HG02588 (cell line): ENCODE results near the gene INSRR.

Experiments used
- ATAC-seq: cut with Tn5 transposase; IDR thresholded peaks from one replicate; pipeline ENCODE4 v1.9.1; 2021; ENCODE audit warnings: mild to moderate bottlenecking, moderate library complexity; ENCODE audit not compliant: unreplicated experiment

Gene INSRR

DNA sequence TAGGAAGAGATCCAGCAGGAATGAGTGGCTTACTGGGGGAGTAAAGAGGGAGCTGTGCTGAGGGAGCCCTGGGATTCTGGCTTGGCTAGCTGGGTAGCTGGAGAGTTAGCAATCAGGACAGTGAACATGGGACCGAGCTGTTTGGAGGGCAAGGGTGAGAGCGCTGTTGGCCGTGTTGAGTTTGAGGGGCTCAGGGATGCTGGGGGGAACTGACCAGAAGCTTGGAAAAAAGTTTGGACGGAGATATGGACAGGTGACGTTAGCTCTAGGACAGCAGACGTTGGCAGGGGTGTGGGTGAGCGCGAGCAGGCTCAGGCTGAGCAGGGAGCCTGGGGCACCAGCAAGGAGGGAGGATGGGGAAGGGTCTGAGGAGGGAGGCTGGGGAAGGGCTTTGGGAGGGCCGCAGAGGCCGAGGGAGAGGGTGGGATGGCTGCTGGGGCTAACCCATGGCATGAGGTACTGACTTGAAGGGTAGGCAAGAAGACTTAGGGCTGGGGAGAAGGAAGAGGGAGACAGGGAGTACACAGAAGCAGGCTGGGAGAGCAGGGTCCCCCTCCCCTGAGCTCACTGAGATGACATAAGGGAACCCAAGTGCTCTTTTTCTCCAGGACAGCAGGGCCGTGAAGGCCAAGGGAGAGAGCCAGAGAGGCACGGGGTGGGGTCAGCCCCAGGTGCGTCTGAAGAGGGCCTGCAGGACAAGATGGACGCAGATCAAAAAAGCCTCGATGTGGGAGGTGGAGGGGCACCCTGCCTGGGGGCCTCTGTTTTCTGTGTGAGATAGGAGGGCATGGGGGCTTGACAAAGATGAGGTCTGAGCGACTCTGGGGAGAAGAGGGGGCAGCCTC is 50.5 kb downstream of the INSRR start:
- no peak for ATAC-seq

DNA sequence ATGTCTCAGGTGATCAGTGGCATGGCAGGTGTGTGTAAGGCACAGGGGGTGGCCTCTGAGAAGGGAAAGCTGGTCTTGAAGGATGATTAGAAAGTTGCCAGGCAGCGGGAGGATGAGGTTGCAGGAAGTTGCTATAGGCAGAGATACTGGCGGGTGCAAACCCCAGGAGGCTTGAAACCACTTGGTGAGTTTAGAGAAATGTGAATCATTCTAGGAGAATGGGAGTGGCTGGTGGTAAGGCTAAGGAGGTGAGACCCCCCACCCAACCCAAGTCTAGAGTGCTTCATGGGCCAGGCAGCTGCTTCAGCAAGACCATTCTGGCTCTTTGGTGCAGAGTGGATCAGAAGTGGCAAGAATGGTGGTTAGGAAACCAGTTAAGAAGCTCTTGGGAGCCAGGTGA is 51.3 kb downstream of the INSRR start:
- no peak for ATAC-seq

DNA sequence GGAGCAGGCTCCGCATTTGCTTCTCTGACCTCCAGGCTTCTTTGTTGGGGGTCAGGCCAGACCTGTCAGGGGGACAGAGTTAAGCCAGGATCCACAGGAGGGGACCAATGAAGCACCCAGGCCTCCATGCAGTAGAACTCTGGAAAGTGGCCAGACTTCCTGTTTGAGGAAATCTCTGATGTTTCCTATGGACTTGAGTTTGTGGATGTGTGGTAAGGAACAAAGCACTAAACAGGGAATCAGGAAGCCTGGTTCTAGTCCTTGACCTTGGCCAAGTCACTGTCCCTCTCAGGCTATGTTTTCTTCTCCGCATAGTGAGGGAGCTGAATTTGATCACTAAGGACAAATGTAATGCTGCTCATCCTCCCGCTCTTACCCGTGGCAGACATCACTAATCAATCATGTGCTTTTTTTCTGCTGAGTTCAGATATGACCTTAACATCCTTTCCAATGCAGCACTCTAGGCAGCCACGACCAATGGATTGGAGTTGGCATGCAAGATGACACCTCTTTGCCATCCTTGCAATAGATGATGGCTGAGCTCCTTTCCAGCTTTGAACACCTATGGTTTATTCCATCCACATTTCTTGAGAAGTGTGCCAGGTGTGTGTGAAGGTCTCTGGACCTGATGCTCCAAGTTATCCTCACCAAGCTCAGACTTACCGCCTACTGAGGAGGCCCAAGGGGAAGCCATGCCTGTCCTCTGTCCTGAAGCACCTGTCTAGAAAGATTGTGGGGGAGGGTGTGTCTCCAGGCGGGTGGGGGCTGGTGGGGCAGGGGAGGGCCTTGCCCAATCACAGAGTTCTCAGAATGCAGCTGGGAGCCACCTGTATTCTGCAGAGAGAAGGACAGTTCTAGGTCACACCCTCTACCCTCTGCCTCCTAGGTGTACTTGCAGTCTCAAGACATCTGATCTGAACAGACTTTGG is 52.1 kb downstream of the INSRR start:
- no peak for ATAC-seq

DNA sequence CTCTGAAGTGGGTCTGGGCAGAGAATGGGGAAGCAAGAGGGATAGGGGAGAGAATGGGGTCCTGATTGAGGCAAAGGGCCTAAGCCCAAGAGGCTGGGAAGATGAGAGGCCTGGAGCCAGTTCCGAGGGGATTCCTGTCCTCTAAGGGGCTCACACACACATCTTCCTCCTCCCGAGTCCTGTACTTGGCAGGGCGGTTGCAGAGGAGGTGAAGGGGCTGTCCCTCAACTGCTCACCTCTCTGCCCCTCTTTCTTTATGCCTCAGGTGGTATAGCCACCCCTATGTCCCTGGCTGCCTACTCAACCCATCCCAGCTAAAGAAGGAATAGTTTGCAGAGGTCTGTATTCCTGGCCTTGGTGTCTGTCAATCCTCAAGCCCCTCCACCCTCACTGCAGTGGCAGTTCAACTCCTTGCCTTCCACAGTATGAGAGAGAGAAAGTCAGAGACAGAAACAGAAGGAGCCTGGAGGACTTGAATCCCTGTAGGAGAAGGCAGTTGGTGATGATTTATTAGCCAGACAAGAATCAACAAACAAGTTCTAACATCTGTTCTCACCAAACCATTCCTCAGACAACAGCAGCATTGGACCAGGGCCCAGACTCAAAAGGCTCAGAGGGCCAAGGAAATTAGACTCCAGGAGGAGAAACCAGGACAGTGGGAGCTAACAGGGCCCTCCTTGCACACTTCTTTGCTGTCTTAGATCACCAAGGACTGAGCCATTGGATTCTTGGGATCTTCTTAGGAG is 53.0 kb downstream of the INSRR start:
- ATAC-seq, result no peak

DNA sequence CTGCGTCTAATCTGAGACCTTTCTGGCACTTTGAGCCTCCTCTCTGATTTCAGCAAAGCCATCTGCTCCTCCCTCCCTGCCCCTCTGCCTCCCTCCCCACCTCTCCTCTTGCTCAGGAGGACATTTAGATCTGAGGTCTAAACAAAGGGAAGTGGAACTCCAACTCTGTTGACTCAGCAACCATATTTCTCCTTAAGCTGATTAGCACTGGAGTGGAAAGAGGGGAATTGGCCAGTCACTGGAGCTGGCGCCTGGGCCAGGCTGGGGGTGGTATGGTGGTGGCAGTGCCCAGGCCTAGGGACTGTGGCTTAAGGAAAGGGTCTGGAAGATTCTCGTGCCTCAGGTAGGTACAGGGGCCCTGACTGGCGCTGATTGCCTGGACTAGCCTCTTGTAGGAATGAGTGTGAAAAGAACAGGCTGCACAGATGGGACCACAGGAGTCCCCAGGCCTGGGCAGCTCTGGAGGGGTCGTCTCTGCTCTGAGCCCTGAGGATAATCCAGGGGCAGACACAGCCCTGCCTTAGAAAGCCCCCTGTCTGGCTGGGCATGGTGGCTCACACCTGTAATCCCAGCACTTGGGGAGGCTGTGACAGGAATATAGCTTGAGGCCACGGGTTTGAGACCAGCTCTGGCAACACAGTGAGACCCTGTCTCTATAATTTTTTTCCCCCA is 54.2 kb downstream of the INSRR start:
- no peak for ATAC-seq

DNA sequence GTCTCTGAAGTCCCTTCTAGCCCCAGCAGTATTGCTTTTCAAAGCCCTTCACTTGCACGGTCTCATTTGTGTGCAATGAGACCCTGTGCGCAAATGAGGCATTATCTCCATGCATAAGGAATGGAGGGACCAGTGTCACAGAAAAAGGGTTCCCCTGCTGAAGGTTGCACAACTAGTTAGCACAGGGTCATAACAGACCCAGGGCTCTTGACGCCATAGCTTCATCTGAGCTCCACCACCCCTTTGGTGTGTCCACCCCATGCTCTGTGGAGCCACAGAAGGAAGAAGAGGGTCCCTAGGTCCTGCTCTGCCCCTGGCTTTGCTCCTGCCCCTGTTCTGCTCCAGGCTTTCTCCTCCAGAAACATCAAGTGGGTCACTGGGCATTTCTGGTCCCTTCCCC is 54.9 kb downstream of the INSRR start:
- no peak for ATAC-seq

DNA sequence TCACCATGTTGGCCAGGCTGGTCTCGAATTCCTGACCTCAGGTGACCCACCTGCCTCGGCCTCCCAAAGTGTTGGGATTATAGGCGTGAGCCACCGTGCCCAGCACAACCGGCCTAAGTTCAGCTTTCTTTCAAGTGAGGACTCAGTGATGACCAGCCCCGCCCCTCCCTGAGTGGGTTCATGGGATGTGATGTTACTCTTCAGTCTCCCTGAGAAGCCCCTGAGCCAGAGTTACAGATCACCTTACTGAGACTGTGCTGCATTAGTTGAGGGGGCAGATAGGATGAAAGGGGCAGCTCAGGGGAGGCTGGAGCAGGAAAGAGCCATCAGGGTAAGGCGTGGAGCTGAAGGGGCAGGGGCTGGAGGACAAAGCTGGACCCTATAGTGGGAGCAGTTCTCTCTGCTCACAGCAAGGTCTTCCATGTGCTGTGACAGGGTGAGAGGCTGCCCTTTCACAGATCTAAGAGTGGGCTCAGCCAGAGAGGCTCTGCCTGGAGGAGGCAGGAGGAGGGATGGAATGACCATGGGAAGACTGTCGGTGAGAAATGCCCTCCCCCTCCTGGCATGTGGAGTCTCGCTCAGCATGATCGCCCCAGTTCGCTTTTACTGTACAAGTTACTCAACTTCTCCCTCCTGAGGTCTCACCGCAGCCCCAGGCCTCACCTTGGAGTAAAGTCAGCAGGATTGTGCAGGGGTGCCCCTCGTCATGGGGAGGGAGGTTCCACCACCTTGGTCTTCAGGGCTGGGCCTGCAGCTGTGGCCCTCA is 55.6 kb downstream of the INSRR start:
- ATAC-seq, result no peak

DNA sequence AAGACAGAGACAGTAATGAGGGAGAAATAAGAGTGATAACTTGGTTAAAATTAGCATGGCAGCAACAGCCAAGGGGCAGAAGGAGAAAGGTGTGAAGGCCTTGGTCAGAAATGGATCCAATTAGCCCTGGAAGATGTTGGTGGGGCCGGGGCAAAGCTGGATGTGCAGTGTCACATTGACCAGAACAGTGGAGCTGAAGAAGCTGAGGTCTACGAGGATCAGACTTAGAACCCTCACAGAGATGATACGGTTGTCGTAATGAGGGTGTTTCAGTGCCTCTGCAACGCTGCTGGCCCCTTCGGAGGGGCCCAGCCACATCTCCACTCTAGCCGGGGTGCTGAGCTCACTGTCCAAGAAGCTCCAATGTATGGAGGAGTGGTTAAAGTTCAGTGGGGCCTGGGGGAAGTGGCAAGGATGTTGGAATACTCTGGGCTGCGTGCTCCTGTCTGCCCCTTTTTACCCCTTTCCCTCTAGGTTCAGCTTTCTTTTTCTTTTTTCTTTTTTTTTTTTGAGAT is 56.4 kb downstream of the INSRR start:
- ATAC-seq, result no peak

DNA sequence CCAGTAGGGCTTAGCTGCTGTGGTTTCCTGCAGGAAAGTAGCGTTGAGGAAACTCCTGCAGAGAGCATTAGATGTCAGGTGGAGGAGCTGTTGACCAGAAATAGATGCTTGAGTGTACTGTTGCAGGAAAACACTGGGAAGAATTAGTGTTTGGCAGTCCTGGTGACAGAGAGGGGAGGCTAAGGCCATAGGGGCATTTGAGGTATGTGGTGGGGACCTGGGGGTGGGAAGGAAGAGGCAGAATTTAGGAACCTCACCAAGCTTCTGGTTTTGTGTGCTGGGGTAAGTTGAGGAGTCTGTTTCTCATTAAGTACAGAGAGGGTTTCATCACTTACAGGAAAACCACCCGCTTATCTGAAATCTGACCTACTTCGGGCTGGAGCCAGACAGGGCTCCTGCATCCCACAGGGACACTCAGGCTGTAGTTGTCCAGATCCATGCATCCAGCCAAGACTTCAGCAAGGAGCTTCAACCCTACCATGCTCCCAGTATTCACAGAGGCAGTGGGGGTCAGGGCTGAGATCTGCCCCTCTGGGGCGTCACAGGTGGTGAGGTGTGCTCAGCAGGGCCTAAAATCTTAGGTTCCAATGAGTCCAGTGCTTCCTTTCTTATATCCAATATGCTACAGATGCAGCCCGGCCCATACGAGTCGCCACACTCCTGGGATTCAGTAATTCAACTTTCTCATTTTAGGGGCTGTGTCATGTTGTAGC is 57.4 kb downstream of the INSRR start:
- no peak for ATAC-seq

DNA sequence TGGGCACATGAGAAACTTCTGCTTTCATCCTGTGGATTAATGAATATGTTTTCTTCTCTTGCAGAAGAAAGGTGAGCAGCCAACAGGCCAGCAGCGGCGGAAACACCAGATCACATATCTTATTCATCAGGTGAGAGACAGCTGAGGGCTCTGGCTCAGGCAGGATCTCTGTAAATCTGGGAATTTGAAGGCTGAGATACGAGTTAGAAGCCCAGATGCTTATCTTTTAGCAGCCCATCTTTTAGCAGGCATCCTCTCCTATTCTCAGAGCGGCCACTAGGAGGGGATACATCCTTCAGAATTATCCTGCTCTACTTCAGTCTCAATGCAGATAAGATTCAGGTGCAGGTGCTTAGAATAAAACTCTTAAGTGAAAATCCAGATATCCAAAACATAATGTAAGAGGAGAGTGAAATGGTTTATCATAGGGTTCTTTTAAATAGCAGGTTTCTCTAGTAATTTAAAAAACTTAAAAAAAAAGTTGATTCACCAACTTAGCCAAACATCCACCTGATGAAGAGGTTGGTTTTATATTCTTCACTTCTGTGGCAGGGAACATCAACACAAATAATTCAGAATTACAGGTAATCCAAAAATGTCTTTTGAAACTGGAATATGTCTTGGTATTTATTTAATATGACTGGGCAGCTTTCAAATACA is 61.6 kb downstream of the INSRR start:
- no peak for ATAC-seq

DNA sequence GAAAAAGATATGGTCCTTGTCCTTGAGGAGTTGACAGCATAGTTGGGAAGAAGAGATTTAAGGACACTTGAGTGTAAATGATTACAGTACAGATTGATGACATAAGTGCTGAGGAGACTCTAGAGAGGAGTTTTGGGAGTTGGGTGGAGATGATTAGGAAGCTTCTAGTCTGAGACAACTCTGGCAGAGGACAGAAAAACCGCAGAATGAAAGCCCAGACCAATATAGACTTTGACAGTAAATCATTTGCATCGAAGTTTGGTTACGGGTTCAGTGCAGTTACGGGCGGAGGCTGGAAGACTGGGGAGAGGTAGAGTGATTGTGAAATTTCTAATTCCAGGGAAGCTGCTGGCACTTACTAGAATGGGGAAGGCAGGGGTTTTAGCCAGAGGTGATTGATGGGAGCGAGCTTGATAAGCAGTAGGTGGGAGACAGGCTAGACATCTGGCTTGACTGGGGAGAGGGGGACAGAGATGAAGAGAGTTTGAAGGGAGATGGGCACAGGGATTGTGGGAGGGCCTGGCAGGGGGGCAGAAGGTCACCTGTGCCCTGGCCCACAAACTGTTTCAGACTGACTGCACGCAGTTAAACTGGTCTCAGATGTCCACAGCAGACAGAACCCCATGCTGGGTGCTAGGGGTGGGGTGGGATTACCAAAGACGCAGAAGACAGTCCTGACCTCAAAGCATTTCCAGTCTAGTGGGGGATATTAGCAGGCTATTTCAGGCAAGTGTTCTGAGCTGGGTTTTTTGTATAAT is 62.4 kb downstream of the INSRR start:
- ATAC-seq, result no peak

DNA sequence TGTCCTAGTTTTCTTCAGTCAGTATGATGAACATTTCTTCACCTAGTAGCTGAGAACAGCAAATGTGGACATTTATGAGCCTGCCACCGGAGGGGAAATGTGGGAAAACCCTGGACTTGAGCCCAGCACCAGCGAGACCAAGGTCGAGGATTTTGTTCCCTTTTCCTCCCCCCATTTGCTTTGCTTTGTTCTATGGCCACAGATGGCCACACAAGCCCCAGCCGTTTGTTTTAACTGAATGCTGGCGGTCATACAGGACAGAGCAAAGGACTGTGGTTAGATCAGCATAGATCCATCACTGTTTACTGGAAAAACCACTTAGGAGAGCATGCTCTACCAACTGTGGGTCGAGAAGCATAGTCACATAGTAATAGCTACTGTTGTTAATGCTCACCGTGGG is 63.1 kb downstream of the INSRR start:
- ATAC-seq, result no peak

DNA sequence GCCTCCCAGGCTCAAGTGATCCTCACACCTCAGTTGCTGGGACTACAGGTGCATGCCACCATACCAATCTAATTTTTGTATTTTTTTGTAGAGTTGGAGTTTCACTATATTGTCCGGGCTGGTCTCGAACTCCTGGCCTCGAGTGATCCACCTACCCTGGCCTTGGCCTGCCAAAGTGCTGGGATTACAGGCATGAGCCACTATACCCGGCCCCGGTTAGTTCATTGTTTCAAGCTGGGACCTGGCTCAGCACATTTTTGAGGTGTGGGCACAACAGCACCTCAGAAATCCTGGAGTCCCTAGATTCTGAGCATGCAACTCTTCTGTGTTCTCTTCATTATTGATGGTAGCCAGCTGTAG is 63.6 kb downstream of the INSRR start:
- no peak for ATAC-seq

DNA sequence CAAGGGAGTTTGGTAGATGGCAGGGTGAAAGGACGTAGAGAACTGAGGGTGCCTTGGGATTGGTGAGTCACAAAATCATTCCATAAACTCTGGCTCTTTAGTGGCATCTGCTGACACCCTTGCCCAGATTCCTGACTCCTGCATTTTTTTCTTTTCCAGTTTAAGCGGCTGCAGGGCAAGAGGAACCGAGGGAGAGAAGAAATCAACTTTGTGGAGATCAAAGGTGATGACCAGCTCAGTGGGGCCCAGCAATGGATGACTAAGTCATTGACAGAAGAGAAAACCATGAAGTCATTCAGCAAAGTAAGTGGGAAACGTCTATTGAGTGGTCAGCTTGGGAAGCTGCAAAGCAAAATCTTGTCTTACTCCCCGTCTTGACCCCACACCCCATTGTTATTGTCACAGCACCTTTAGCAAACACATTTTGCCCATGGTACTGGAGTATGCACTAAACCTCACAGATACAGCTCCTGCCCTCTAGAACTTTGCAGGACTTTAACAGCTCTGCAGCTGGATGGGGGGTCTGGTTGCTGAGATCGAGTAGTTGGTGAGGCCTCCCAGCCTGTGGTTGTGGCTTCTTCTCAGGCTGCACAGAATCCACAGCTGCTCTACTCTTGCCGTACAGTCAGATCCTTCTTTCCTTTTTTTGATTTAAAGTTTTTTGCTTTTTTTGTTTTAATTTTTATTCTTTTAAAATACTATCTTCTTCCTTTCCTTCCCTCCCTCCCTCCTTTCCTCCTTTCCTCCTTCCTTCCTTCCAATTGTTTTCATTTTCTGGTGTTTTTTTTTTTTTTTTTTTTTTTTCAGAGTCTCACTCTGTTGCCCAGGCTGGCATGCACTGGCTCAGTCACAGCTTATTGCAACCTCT is 64.2 kb downstream of the INSRR start:
- ATAC-seq, result no peak
